HG03469 (cell line): ENCODE data around the gene PDE1A.
"Not testable (repeated sequence)": the region's sequence is repeated elsewhere in the genome, so short reads cannot be mapped to it uniquely, and the experiment has no call there.

ENCODE experiments used
- ATAC-seq: cut with Tn5 transposase; IDR thresholded peaks from one replicate; pipeline ENCODE4 v1.9.1; 2021; ENCODE audit warnings: mild to moderate bottlenecking, moderate library complexity, moderate number of reproducible peaks; ENCODE audit not compliant: unreplicated experiment

The PDE1A gene

DNA sequence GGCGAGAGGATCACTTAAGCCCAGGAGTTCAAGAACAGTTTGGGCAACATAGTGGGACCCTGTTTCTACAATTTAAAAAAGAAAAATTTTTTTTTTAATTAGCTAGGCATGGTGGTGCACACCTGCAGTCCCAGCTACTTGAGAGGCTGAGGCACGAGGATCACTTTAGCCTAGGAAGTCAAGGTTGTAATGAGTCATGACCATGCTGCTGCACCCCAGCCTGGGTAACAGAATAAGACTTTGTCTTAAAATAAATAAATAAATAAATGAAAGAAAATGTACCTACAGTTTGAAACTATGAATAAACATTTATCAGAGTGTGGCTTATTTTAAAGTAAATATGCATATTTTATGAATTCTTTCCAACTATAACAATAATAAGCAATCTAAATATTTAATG, 16.7 kb downstream of the PDE1A start:
- ATAC-seq: no peak

DNA sequence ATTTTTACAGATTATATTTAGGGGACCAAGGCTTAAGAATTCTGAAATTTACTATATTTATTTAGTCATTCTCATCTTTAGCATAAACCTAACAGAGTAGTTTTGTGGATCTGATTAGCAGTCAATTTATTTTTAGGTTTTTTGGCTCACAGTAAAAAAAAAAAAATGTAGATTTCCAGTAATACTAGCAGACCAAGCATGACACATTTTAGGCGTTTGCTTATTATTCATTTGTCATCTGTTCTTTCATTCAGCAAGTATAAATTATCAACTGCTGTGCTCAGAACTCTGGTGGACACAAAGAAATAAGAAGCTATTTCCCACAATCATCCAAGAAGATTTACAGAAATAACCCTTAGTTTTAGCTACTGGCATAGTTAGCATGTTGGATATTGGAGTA, 20.6 kb downstream of the PDE1A start:
- ATAC-seq: no peak

DNA sequence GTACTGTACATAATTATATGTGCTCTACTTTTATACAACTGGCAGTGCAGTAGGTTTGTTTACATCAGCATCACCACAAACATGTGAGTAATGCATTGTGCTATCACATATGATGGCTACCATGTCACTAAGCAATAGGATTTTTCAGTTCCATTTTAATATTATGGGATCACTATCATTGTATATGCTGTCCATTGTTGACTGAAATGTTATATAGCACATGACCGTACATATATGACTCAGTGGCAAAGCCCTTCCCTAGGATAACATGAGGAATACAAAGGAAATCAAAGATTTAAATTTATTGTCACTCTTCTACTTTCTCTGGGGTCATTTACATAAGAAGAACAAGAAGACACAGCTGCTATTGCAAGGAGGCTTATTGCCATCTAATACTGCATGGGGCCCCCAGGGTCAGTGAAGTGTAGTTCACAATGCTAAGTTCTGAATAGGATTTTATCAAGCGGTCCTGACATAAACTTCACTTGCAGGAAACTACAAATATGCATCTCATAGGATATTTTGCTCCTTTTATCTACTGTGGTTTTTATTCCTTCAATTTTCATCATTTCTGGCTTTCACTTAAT, 21.8 kb downstream of the PDE1A start:
- ATAC-seq: no peak

GRCh38 chr2:182404092-182404491, 22.7 kb downstream of the PDE1A start:
- ATAC-seq: no peak

GRCh38 chr2:182393270-182393760, 33.5 kb downstream of the PDE1A start:
- no peak for ATAC-seq

DNA sequence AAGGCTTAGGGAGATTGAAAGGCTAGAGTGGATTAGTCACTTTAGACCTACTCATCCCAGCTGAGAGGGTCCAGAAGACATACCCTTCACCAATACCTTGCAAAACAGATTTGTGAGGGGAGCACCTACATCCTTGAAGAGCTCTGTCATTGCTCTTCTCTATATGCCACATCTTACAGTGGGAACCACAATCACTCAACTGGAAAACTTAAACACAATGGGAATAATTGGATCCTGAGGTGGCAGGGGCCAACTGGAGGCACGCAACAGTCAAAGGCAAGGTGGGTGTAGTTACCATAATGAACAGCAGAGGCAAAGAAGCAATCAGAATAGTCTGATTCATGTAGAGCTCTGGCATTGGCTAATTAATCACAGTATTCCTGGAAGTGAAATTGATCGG, 35.4 kb downstream of the PDE1A start:
- no peak for ATAC-seq

GRCh38 chr2:182386267-182386880, 40.5 kb downstream of the PDE1A start:
- ATAC-seq: not testable (repeated sequence)

DNA sequence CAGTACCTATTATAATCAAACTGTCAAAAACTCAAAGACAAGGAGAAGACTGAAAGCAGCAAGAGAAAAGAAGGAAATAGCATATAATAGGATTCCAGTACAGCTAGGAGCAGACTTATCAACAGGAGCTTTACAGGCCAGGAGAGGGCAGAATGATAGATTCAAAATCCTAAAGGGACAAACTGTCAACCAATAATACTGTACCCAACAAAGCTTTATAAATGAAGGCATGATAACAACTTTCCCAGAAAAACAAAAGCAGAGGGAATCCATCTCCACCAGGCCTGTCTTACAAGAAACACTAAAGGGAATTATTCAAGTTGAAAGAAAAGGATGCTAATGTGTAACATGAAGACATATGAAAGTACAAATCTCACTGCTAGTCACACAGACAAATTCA, 42.0 kb downstream of the PDE1A start:
- no peak for ATAC-seq

GRCh38 chr2:182381225-182381624, 45.6 kb downstream of the PDE1A start:
- ATAC-seq: no peak

DNA sequence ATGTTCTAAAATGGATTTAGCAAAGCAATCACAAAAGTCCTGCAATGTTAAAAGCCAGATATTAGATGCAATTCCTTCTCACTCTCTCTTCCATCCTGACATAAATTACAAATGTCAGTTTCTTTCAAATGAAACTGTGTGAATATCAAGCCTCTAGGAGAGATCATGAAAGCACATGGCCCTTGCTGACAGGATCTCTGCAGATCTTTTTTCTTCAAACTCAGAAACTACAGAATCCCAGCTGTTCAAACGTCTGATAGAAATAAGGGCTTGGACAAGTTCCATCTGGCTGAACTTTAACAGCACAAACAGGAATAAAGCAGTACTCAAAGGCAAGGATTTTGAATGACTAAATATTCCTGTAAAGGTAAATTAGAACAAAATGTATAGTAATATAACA, 47.6 kb downstream of the PDE1A start:
- ATAC-seq: no peak

DNA sequence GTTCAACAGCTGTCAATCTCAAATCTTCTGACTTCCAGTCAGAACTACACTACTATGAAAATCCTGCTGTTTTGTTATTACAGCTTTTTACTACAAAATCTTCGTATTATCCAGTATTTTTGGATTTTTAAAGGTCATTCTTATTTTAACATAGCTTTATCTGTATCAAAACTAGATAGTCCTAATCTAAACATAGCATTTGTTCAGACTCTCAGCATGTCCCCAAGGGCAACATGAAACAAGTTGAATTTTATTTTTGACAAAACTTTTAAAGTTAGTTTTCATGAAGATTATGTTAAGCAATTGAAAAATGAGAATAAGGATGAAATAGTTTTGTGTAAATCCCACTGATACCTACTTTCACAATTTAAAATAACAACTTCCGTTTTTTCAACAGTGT, 48.1 kb downstream of the PDE1A start:
- no peak for ATAC-seq

GRCh38 chr2:182377467-182377866, 49.4 kb downstream of the PDE1A start:
- ATAC-seq: no peak

DNA sequence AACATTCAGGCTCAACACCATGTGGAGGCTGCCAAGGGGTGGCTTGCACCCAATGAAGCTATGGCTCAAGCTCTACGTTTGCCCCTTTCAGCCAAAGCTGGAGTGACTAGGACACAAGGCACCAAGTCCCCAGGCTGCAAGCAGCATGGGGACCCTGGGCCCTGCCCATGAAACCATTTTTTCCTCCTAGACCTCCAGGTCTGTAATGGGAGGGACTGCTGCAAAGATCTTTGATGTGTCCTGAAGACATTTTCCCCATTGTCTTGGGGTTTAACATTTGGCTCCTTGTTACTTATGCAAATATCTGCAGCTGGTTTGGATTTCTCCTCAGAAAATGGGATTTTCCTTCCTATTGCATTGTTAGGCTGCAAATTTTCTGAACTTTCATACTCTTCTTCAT, 51.0 kb downstream of the PDE1A start:
- ATAC-seq: no peak

- no peak for ATAC-seq
Observed at GRCh38 chr2:182372661-182373060, 54.2 kb downstream of the PDE1A start.

GRCh38 chr2:182368996-182369395, 57.8 kb downstream of the PDE1A start:
- no peak for ATAC-seq

- ATAC-seq: no peak
Observed at GRCh38 chr2:182368446-182368845, 58.4 kb downstream of the PDE1A start.

- no peak for ATAC-seq
Observed at GRCh38 chr2:182367401-182367800, 59.4 kb downstream of the PDE1A start.

DNA sequence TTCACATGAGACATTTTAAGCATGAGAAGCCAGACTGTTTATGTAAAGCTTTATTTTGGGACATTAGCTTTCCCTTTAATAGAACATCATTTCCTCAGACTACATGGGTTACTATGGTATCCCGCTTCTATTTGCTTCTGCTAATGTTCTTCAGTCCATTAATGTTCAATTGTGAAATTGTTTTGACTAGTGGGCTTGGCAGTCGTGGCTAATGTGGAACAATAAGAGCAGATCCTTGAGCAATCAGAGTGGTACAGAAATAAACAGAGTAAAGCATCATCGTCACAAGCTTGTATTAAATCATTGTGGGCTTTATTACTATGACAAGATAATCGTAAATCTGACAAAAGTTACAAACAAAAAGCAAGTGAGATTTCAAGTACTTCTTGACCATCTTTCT, 60.2 kb downstream of the PDE1A start:
- no peak for ATAC-seq

DNA sequence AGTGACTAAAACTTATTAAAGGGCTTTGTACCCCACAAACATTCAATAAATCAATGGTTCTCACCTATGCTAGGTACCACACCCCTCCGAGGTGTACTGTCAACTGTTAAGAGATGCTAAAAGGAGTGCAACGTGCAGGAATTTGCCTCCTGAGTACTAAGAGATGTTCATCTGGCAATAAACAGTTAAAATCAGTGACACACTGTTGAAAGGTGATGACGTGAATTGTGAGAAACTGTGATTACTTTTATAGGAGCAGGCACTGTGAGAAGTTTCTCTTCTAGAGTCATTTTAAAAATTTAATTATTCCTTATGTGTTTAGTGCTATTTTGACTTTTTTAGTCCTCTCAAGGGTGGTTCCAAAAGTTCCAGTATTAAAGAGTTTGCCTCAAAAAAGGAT, 61.0 kb downstream of the PDE1A start:
- no peak for ATAC-seq

GRCh38 chr2:182361477-182361876, 65.4 kb downstream of the PDE1A start:
- no peak for ATAC-seq

GRCh38 chr2:182360663-182361260, 66.1 kb downstream of the PDE1A start:
- no peak for ATAC-seq

- no peak for ATAC-seq
Observed at GRCh38 chr2:182359990-182360662, 66.7 kb downstream of the PDE1A start.
